Measurements from ENCODE around the gene TMEM163.

DNA sequence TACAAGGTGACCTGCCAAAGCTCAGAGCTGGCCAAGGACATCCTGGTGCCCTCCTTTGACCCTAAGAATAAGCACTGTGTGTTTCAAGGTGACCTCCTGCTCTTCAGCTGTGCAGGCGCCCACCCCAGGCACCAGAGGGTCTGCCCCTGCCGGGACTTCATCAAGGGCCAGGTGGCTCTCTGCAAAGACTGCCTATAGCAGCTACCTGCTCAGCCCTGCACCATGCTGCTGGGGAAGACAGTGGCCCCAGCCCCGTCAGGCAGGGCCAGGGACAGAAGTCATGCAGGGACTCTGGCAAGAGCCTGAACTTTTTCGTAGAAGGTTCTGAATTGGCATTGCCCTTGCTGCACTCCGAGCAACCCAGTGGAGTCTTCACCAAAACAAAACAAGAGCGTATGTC lies 270.1 kb downstream of the TMEM163 start:
- TF ChIP-seq CTCF (IDR thresholded peaks at IDR 0.05) (no peak), POLR2A (IDR thresholded peaks at IDR 0.05) (no peak)
